Mesenchymal stem cell (in vitro differentiated cells and primary cell): ENCODE measurements around the gene KRT72.

ENCODE experiments used
- DNase-seq: peaks from one replicate; pipeline ENCODE4 v3.0.0-alpha.2; 2013
- H2AFZ ChIP-seq: one replicate; pipeline ENCODE4 v1.6.1; 2013; ENCODE audit warnings: low read depth, mild to moderate bottlenecking, control low read depth, inconsistent platforms, low read length, moderate library complexity
- H2AK5ac ChIP-seq: 2 replicates; pipeline ENCODE4 v1.6.1; 2013; ENCODE audit warnings: low read length, moderate library complexity, mild to moderate bottlenecking, inconsistent platforms; ENCODE audit not compliant: severe bottlenecking
- H2BK120ac ChIP-seq: one replicate; pipeline ENCODE4 v1.6.1; 2013; ENCODE audit warnings: low read depth, mild to moderate bottlenecking, inconsistent platforms, low read length, moderate library complexity
- H2BK12ac ChIP-seq, 2 experiments: one replicate each; pipeline ENCODE4 v1.6.1; 2013; ENCODE audit warnings: inconsistent platforms in 2 of 2, low read length in 2 of 2, mild to moderate bottlenecking in 2 of 2, moderate library complexity in 2 of 2, control low read depth in 1 of 2
- H2BK15ac ChIP-seq: one replicate; pipeline ENCODE4 v1.6.1; 2013; ENCODE audit warnings: mild to moderate bottlenecking, low read depth, inconsistent platforms; ENCODE audit not compliant: poor library complexity, severe bottlenecking
- H2BK5ac ChIP-seq: 2 replicates; pipeline ENCODE4 v1.6.1; 2013; ENCODE audit warnings: low read depth, mild to moderate bottlenecking, low read length, control low read depth, inconsistent platforms; ENCODE audit not compliant: poor library complexity, severe bottlenecking
- H3K14ac ChIP-seq, 2 experiments: one replicate each; pipeline ENCODE4 v1.6.1; 2013; ENCODE audit warnings: inconsistent platforms in 2 of 2, low read length in 2 of 2, control low read depth in 1 of 2, mild to moderate bottlenecking in 1 of 2, moderate library complexity in 1 of 2
- H3K18ac ChIP-seq, 2 experiments: one replicate each; pipeline ENCODE4 v1.6.1; 2013; ENCODE audit warnings: inconsistent platforms in 2 of 2, low read length in 2 of 2, control low read depth in 1 of 2, low read depth in 1 of 2, mild to moderate bottlenecking in 1 of 2
- H3K23ac ChIP-seq, 2 experiments: one replicate each; pipeline ENCODE4 v1.6.1; 2013; ENCODE audit warnings: inconsistent platforms in 2 of 2, low read length in 2 of 2, mild to moderate bottlenecking in 2 of 2, moderate library complexity in 2 of 2, control low read depth in 1 of 2
- H3K27ac ChIP-seq: 2 replicates; pipeline ENCODE4 v1.5.1; 2013; ENCODE audit warnings: mild to moderate bottlenecking, moderate library complexity, low read length, control low read depth, inconsistent platforms; ENCODE audit not compliant: poor library complexity, severe bottlenecking
- H3K27me3 ChIP-seq, 2 experiments: 2 replicates each; pipeline versions ENCODE4 v1.6.1 to v1.7.0; 2013; ENCODE audit warnings: low read length in 2 of 2, mild to moderate bottlenecking in 2 of 2, moderate library complexity in 2 of 2, control low read depth in 1 of 2, inconsistent platforms in 1 of 2; ENCODE audit not compliant: control insufficient read depth in 1 of 2, insufficient read depth in 1 of 2
- H3K36me3 ChIP-seq, 2 experiments: 2 replicates each; pipeline versions ENCODE4 v1.6.1 to v1.7.0; 2013; ENCODE audit warnings: low read length in 2 of 2, control low read depth in 1 of 2, inconsistent platforms in 1 of 2, low read depth in 1 of 2, mild to moderate bottlenecking in 1 of 2; ENCODE audit not compliant: insufficient read depth in 2 of 2, control insufficient read depth in 1 of 2
- H3K4ac ChIP-seq, 2 experiments: one replicate each; pipeline ENCODE4 v1.6.1; 2013; ENCODE audit warnings: inconsistent platforms in 2 of 2, low read length in 2 of 2, mild to moderate bottlenecking in 2 of 2, moderate library complexity in 2 of 2, control low read depth in 1 of 2, low read depth in 1 of 2
- H3K4me1 ChIP-seq: 2 replicates; pipeline ENCODE4 v1.6.1; 2013; ENCODE audit warnings: low read depth, low read length, control low read depth; ENCODE audit not compliant: control insufficient read depth, insufficient read depth
- H3K4me2 ChIP-seq: 2 replicates; pipeline ENCODE4 v1.6.1; 2013; ENCODE audit warnings: low read length, mild to moderate bottlenecking, inconsistent platforms; ENCODE audit not compliant: poor library complexity, severe bottlenecking
- H3K4me3 ChIP-seq, 2 experiments: 2 replicates each; pipeline versions ENCODE4 v1.5.1 to v1.7.0; 2013; ENCODE audit warnings: low read length in 2 of 2, mild to moderate bottlenecking in 2 of 2, control low read depth in 1 of 2, low read depth in 1 of 2; ENCODE audit not compliant: insufficient read depth in 1 of 2
- H3K79me1 ChIP-seq: replicated peaks from 2 replicates; pipeline ENCODE4 v1.6.1; 2013; ENCODE audit warnings: mild to moderate bottlenecking, control low read depth, low read length, inconsistent platforms; ENCODE audit not compliant: poor library complexity, severe bottlenecking
- H3K9ac ChIP-seq: 2 replicates; pipeline ENCODE4 v1.7.0; 2013; ENCODE audit warnings: mild to moderate bottlenecking, low read length, moderate library complexity
- H3K9me3 ChIP-seq: 2 replicates; pipeline ENCODE4 v1.7.0; 2013; ENCODE audit warnings: mild to moderate bottlenecking, low read length; ENCODE audit not compliant: control insufficient read depth
- H4K8ac ChIP-seq: one replicate; pipeline ENCODE4 v1.6.1; 2013; ENCODE audit warnings: inconsistent platforms, mild to moderate bottlenecking, low read length, moderate library complexity
- H4K91ac ChIP-seq: one replicate; pipeline ENCODE4 v1.6.1; 2013; ENCODE audit warnings: mild to moderate bottlenecking, low read length, inconsistent platforms
- WGBS: methylation state at CpG from one replicate; pipeline ENCODE4 v1.1.7; 2013; ENCODE audit warnings: mixed read lengths; 5-methylcytosine and 5-hydroxymethylcytosine counted together

Gene KRT72

DNA sequence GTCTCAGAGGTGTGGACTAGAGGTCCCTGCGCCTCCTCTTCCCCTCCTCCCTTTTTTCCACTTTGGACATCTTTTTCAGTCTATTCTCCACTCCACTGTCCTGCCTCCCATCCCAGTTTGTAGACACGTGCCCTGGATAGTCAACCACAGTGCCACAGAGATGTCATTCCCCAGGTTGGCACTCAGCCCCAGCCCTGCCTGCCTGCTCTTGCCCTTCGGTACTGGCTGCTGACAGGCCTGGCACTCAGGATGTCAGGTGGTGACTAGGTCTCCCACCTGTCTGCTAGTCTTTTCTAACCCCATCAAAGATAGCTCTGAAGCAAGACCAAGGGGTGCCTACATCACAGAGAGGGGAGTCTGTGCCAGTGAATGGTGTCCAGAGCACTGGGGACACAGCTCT is 64.2 kb downstream of the KRT72 start:
- no peak overlapping the region for H2BK120ac ChIP-seq
- 91% methylated on average over 3 of the region's 3 CpGs for WGBS
- H4K8ac ChIP-seq = no peak overlapping the region
- no peak overlapping the region for H2BK5ac ChIP-seq
- H3K9me3 ChIP-seq = no peaks in the 10 kb centered on the region
- H3K23ac ChIP-seq = no peak overlapping the region
- no peak overlapping the region for H3K18ac ChIP-seq
- no peaks in the 10 kb centered on the region for H3K36me3 ChIP-seq
- no peak overlapping the region for H2BK12ac ChIP-seq
- H2AK5ac ChIP-seq = no peak overlapping the region
- H3K9ac ChIP-seq = no peak overlapping the region
- peak overlapping the region; percentile 31 for H4K91ac ChIP-seq
- H2BK15ac ChIP-seq = no peak overlapping the region
- H3K4me2 ChIP-seq = no peak overlapping the region
- no peak overlapping the region for H2AFZ ChIP-seq
- no peaks in the 10 kb centered on the region for H3K4me1 ChIP-seq
- no peak overlapping the region for H3K14ac ChIP-seq
- DNase-seq = no peak
- H3K27ac ChIP-seq = no peak overlapping the region
- no peak overlapping the region for H3K4me3 ChIP-seq
- H3K79me1 ChIP-seq = no peaks in the 10 kb centered on the region
- peaks cover 9 to 32% of the 10 kb centered on the region in 2 experiments for H3K27me3 ChIP-seq
- peak overlapping the region in 1 of 2 experiments; percentile 42 for H3K4ac ChIP-seq
